GM21529 (cell line): Measurements from ENCODE around the gene IL1RL1.

ENCODE experiments used
- ATAC-seq: cut with Tn5 transposase; IDR thresholded peaks from one replicate; pipeline ENCODE4 v1.9.1; 2021; ENCODE audit not compliant: unreplicated experiment

IL1RL1 gene

DNA sequence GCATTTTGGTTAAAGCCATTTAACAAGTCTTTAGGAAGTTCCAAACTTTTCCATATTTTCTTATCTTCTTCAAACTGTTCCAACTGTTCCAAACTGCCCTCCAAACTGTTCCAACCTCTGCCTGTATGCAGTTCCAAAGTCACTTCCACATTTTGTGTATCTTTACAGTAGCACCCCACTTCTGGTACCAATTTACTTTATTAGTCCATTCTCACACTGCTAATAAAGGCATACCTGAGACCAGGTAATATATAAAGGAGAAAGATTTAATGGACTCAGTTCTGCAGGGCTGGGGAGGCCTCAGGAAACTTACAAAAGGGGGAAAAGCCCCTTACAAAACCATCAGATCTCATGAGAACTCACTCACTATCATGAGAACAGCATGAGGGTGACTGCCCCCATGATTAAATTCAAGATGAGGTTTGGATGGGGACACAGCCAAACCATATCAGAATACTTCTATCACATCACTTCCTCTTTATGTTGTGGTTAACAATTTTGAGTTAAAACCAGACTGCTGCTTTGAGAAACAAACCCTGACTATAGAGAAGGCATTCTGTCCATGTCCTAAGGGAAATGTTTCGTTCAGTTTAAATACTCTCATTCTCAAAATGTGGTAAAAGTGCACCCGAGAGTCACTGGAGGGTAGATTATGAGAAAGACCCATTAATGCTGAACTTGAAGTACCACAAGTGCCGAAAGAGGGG lies 55.2 kb downstream of the IL1RL1 start:
- peak; percentile 74 for ATAC-seq

DNA sequence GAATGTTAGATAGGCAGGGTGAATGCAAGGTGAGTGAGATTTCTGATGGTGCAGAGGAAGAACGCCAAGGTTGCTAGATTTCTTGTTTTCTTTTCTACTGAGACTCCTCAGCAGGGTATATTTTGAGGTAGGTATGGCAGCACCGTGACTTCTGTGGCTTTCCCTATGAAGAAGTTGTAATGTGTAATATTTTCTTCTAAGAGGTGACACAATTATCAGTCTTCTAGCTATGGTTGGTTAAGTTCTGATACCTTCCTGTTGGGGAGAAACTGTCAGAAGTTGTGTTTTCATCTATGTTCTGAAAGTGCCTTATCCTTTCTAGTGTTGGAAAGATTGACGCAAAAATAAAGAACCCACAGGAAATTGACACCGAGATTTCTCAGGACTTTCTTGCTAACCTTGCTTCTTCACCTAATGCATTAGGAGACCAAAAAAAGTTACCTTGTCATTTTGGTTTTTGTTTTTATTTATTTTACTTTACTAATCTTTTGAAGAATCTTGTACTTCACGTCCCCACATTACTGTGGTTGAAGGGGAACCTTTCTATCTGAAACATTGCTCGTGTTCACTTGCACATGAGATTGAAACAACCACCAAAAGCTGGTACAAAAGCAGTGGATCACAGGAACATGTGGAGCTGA lies 56.1 kb downstream of the IL1RL1 start:
- ATAC-seq, result peak; percentile 60

DNA sequence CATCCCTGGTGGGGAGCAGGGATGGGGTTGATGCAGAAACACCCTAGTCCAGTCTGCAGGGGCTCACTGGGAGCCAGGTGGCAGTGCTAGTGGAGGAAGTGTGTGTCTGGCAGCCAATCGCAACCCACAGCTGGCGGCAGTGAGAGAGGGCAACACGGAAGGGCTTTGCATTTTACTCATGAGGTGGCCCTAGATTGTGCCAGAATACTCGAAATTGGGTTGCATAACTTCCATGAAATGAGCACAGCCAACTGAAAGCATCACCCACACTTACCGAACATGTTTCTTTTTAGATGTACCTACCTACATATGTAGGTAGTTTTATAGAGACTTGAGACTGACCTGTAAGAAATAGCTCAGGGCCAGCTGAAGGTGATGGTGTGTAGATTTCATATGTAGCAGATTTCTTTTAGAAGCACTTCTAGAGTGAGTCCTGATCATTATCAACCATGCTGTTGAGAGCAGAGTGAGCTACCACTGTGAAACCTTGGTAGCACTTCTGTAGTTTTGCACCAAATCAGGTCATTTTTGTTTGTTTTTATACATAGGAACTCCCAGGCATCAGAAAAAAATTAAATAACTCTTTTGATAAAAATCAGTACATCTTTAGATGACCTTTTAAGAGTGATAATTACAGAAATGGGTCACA lies 57.2 kb downstream of the IL1RL1 start:
- no peak for ATAC-seq

DNA sequence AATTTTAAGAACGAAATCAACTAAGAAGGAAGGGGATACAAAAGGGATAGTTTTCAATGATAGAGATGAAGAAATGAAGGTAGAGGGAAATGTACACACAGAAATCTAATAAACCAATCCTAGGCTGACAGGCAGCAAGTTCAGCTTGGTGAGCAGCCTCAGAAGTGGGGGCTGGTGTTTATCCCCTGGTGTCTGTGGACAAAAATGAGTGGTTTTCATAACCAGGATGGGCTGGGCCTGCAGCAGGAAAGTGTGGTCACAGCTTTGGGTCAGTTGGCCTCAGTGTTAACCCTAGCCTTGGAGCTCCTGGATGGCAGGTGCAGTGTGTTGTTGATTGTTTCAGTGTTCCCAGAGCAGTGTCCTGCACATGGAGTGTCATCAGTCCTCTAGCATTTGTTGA lies 58.5 kb downstream of the IL1RL1 start:
- no peak for ATAC-seq

DNA sequence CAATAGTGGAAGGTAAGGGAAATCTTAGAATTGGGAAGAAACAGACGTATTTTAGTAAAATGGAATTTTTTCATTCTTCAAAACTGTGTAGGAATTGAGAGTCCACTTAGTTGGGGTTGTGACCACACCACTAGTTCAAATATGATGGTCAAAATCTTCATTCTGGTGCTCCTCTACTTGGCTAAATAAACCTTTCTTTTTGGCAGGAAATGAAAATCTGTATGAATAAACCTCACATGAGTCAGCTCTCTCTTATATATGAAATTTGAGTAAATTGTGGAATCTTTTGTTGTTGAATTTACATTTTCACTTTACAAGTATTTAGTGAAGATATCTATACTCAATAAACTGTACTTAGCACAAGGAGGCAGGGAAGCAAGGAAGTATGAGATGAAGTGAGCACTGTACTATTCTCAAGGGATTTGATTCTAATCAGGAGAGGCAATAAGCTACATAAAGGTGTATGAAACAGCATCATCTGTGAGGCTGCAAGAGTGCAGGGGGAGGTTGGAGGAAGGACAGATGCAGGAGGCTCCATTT lies 64.8 kb downstream of the IL1RL1 start:
- ATAC-seq, result no peak

DNA sequence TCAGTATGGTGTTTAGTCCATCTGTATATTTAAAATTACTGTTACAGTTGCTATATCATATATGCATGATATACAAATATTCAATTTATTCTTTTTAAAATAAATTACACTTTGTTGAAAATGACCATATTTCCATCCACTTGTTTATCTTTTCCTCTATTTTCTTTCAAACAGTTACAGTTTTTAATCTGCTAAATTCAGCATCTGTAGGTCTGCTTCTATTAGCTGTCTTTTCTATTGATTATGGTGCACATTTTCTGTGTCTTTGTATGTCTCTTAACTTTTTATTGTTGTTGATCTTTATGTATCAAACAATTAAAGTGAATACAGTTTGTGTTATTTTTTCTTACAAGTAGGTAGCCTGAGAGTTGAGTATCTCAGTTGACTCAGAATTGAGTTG lies 72.4 kb downstream of the IL1RL1 start:
- no peak for ATAC-seq

DNA sequence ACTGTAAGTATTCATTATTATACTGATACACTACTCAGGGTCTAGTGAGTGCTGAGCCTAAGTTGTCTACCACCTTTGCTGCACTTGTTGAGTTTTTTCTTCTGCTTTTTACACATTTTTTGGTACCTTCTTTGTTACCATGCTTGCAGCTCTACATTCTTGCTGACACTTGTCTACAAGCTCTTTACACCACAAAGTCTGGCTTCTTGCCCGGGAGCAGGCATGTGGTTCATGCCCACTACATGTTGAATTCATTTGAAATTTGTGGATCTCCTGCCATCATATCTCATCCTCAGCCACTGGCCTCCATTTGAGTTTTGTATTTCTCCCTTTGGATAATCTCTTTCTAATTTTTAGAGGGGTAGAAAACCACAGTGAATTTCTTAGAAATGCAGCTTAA lies 74.2 kb downstream of the IL1RL1 start:
- no peak for ATAC-seq

DNA sequence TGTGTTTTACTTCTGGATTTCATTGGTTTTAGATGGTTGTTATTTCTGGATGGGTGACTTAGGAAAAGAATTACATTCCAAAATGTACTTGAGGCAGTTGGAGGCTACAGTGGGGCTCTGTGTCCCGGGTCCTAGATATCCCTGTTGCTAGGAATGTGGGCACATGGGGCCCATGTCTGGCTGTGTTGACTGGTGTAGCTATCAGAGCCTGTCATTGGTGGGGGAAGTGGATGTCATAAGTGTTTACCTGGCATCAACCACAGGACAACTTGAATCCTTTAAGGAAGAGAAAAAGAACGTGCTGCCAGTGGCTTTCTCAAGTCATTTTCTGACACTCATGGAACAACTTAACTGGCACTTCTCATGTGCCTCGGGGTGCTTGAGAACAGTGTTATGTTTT lies 74.6 kb downstream of the IL1RL1 start:
- ATAC-seq, result no peak

DNA sequence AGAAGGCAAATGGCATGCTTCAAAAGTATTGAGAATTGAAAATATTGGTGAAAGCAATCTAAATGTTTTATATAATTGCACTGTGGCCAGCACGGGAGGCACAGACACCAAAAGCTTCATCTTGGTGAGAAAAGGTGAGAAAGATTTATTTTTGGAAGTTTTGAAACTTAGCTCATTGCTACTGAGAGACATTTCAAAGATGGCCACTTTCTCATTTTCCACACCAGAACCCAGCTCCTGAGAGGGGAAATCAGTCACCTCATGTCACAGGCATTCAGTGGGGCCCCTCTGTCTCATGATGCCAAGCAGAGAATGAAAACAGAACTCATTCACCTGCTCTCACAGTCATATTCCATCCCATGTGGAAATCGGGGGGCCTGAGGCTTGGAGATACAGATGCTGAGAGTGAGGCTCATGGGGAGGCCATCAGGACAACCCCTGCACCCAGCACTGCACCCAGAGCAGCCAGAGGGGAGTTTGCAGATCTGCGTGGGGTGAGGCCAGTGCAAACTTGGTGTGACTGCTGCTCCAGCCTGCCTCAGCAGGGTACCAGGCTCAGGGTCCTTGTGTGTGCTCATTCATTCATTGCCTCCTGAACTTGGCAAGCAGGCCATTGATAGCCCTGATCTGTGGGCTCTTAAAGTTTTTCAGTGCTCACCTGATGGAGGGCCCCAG lies 75.6 kb downstream of the IL1RL1 start:
- no peak for ATAC-seq

DNA sequence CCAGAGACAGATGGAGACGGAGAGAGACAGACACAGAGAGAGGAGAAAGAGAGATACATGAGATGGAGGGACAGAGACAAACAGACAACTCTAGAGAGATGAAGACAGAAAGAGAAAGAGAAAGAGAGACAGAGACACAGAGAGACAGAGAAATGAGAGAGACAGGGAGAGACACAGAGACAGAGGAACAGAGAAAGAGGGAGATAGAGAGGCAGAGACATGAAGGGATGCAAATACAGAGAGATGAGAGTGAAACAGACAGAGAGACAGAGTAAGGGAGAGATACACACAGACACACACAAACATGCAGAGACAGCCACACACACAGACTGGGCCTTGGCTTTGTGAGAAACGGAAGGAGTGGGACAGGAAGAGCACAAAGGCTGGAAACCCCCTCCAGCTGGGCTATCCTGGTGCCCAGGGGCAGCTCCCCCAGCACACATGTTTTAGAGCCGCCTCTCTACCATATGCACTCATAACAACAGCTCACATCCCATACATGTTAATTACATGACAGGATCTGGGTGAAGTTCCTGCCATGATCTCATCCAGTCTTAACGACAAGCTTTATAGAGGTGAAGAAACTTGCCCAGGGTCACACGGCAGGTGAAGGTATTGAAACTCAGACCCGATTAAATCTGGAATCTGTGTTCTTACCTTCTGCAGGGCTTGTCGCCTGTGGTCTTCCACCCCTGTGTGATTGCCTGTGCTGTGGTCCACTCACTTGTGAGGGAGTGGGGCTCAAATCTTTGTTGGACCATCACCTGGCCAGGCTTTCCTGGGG lies 76.6 kb downstream of the IL1RL1 start:
- ATAC-seq, result no peak

DNA sequence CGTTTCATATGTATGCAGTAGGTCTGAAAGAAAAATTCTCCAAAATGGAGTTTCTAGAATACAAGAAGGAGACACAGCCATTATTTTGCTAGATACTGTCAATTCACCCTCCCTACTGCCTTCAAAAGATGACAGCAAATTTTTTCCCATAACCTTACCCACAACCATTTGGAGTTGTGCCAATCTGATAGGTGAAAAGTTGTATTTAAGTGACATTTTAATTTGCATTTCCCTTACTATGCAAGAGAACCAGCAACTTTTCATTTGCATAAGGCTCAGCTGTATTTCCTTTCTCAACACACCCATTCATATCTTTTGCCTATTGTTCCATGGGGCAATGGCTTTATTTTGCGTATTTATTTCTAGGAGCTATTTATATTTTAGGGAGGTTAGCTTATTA lies 80.2 kb downstream of the IL1RL1 start:
- ATAC-seq, result no peak

DNA sequence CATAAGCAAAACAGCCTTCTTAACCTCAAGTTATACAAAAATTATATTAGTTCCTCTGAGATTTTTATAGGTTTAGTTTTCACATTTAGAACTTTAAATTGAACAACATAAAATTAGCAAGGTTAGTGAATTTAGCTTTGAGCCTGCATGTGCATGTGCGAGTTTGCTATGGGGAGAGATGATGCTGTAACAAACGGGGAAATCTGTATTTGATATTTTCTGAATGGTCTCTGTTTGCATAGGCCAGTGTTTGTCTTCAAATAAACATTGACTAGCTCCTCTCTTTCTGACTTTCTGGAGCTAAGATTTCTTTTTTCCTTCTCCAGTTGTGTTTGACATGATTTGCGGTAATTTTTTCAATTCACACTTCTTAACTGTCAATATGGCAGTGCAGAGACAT lies 80.7 kb downstream of the IL1RL1 start:
- no peak for ATAC-seq

DNA sequence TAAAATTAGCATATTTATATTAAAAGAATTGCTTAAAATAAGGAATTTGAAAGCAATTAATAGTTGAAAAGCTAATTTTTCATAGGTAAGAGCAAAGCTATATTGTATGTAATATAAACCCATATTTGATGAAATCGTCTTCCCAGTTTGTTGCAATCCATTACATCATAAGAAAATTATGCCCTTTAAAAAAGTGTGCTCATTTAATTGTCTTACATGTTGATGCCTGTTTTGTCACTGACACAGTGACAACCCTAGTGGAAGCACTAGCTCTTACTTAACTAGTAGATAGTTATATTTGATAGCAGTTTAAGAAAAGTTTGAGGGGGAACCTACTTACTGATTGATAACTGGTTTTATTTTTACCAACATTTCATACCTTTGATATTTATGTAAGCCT lies 81.6 kb downstream of the IL1RL1 start:
- ATAC-seq, result no peak

DNA sequence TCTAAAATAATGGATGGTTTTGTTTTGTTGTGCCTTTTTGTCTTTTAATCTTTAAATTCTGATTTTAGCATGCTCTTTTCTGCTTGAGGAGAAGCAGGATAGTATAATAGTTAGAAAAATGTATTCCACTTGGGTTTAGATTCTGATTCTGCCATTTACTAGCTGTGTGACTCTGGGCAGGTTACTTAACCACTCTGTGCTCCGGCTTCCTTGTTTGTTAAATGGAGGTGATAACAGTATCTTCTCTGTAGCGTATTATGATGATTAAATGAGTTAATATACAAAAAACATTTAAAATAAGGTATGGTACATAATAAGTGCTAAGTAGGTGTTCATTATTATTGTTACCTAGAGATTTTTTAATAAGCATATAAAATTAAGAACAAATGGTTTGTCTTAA lies 84.6 kb downstream of the IL1RL1 start:
- no peak for ATAC-seq

DNA sequence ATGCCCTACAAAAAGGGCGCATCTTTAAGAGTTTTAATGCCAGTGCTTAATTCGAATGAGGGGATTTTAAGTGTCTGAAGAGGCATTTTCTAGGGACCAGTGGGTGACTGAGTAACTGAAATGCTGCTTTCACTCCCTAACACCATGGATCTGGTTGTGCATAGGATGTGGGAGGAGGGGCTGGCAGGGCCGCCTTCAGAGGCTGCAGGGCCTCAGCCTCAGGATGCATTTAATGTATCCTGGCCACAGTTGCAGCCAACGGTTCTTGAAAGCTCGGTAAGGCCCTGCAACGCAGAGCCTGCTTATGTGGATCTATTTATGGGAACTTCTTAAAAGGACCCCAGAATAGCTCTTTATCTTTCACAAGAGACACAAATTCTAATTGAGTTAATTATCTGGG lies 85.8 kb downstream of the IL1RL1 start:
- ATAC-seq, result no peak

DNA sequence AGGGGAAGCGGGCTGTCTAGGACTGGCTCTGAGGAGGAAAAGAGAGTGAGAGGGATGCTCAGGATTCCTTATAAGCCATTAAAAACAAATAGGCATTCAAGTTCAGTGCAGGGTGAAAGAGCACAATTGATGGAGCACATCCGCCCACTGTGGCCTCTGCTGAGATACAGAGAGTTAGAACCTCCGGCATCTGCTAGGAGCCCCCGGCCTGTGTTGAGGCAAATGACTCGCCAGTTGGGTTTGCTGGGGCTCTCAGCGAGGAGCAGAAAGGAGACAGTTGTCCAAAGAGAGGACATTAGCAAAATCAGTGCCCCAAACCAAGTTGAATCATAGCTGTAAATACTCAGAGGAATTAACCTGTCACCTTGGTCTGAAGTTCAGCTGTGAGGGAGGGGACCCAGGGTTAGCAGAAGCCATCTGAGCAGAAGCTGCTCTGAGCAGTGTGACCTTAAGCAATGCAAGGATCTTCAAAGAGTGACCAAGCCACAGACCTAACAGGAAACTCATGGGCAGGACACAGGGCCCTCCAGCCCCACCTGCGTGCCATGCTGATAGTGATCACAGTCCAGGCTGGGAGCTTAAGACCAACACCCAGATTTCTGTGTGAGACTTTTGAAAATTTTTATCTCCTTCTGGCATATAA lies 88.3 kb downstream of the IL1RL1 start:
- ATAC-seq, result no peak

DNA sequence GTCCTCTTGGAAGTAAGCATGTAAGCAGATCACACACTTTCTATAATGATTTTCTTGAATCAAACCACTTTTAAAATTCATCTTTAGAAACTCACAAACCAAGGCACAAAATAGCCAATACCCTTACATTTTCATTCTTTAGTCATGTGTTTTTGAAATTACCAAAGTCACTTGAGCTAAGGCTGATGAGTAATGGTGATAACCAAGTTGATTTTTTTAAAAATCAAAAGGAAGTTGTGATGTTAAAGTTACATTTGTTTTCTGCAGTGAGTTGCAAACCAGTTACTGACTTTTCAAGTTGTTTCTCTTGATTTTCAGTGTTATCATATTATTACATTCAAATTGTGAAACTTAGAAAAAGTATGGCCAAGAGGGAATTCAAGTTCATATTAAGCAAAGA lies 90.1 kb downstream of the IL1RL1 start:
- no peak for ATAC-seq
